Stimulated activated naive CD4-positive, alpha-beta T cell treated with Interleukin-2 at 50 U/mL for 16 hours (primary cell): Measurements from ENCODE around the gene ZNF837.
"Not testable (repeated sequence)": the region's sequence is repeated elsewhere in the genome, so short reads cannot be mapped to it uniquely, and the experiment has no call there.

ENCODE experiments used
- DNase-seq: peaks from one replicate; lab custom pipeline; 2025; lab: John Stamatoyannopoulos, UW

Gene ZNF837

DNA sequence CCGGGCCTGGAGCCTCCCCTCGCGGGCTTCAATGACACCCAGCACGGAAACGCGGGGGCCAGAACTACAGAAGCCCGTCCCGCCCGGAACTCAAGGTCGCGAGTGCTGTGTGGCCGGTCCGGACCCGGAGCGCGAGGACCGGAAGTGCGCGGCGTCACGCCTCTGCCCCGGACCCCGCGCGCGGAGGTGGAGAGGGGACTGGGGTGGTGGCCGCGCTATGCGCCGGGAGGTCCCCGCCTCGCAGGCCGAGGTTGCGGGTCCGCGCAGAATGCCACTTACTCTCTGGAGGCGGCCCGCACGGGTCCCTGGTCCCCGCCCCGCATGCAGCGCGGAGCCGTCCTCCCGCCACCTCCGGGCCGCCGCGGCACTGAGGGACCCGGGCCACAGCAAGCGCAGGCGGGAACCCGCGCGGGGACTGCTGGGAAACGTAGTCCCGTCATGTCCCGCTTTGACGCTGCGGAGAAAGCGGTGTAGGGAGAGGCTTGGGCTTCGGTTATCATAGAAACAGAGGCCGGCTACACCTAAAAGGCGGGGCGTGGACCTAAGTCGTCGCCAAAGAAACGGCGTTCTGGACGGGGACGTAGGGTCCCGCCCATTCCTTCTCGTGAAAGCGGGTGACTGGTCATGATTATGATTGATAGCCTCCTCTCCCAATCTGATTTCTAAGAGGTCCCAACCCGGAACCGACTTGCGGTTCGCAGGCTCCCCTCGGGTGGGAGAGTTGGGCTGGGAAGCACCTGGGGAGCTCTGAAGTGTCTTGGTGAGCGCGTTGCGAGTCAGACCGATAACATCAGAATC is at the start of gene ZNF837:
ZNF837 (minus strand) TSS at position 369 of the 798 bp plus-strand sequence. CDS start 11,698 bp downstream, outside the sequence.
- DNase-seq, result peak; percentile 98

- no peak for DNase-seq
Observed at GRCh38 chr19:58429745-58430144, 48.9 kb upstream of the ZNF837 start.

DNA sequence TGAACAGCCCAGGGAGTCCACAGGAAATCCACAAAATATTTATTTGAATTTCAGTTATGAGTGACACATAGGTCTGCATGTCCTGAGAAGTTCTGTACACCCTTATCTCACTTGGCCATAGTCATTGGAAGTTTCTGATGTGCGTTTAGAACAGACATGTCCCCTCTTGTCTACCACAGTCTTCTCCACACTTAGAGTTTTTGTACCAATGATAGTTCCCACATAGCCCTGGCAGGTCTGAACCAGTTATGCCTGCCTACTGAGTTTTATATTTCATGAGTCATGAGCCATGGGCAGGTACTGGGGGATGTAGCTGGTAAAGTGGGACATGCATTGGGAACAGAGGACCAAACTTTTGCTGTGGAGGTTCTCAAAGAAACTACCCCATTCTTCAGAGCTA is 47.8 kb upstream of the ZNF837 start:
- DNase-seq, result no peak

DNA sequence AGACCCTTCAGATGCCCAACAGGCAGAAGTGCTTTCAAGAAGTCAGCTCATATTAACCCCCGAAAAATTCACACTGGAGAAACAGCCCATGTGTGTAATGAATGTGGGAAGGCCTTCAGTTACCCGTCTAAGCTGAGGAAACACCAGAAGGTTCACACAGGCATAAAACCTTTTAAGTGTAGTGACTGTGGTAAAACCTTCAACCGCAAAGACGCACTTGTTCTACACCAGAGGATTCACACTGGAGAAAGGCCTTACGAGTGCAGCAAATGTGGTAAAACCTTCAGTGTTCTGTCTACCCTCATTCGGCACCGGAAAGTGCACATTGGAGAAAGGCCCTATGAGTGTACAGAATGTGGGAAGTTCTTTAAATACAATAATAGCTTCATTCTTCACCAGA is 36.2 kb upstream of the ZNF837 start:
- DNase-seq, result no peak

DNA sequence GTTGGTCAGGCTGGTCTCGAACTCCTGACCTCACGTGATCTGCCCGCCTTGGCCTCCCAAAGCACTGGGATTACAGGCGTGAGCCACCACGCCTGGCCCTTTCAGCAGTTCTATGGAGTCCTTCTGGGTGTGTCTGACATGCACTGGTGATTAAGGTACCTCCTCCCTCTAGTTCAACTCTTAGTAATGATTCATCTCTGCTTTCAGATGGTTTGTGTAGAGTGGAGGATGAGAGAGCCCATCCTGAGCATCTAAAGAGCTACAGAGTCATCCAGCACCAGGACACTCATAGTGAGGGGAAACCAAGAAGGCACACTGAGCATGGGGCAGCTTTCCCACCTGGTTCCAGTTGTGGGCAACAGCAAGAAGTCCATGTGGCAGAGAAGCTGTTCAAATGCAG is 35.8 kb upstream of the ZNF837 start:
- DNase-seq, result no peak

- DNase-seq, result no peak
Observed at GRCh38 chr19:58409010-58409790, 28.4 kb upstream of the ZNF837 start.

GRCh38 chr19:58408152-58409009 is 27.6 kb upstream of the ZNF837 start, which contains the start of gene ZNF584:
Gene ZNF584, plus strand, starts transcription at chr19:58408649. Its CDS starts 499 bp downstream, at chr19:58409148.
- DNase-seq, result peak; percentile 94

DNA sequence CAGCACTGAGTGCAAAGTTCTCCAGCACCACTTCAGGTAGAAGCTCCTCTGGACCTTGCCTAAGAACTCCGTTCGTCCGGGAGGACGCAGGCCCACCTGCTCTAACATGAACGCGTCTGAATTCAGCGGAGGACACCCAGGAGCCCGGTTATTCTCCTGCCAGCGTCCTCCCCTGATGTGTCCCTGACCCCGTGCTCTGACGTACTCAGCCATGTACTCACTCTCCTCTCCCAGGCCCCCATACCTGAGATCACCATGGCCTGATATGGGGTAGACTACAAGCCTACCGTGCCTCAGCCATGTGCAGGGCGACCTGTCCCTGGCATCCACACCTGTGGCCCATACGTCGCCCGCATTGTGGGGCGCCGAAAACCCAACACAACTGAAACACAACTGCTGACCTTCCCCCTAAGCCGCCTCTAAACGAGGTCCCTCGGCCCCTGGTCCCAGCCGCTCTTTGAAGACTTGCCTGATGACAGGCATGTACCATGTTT is 26.9 kb upstream of the ZNF837 start:
- no peak for DNase-seq

GRCh38 chr19:58406818-58407657 is 26.2 kb upstream of the ZNF837 start:
- no peak for DNase-seq

DNA sequence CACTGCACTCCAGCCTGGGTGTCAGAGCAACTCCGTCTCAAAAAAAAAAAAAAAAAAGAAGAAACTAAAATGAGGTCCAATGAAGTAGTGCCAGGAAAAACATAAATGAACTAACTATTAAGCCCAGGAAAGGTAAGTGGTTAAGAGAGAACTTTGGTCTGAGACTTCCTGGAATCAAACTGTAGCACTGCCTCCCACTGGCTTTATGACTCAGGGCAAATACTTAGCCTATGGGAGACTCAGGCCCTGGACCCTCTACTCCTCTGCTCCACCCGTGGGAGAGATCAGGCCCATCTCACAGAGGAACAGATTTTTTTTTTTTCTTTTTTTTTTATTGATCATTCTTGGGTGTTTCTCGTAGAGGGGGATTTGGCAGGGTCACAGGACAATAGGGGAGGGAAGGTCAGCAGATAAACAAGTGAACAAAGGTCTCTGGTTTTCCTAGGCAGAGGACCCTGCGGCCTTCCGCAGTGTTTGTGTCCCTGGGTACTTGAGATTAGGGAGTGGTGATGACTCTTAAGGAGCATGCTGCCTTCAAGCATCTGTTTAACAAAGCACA is 23.2 kb upstream of the ZNF837 start:
- DNase-seq, result not testable (repeated sequence)

DNA sequence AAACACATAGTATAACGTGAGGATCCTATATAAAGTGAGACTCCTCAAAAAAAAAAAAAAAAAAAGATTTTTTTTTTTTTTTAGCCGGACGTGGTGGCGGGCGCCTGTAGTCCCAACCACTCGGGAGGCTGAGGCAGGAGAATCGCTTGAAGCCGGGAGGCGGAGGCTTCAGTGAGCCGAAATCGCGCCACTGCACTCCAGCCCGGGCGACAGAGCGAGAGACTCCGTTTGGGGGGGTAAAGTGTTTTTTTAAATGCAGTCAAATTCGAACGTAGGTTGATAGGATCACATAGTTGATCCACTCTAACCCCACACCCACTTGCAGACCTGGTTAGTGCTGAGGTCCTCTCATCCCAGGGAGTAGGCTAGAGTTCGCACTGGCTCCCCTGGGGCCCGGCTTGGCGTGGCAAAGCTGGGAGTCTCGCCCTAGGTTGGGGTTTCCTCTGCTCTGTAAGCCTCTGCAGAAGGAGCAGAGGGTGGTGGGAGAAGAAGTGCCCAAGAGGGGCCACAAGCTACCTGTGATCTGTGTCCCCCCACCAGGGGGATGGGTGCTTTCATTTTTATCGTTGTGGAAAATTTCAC is 21.1 kb upstream of the ZNF837 start:
- DNase-seq, result no peak

DNA sequence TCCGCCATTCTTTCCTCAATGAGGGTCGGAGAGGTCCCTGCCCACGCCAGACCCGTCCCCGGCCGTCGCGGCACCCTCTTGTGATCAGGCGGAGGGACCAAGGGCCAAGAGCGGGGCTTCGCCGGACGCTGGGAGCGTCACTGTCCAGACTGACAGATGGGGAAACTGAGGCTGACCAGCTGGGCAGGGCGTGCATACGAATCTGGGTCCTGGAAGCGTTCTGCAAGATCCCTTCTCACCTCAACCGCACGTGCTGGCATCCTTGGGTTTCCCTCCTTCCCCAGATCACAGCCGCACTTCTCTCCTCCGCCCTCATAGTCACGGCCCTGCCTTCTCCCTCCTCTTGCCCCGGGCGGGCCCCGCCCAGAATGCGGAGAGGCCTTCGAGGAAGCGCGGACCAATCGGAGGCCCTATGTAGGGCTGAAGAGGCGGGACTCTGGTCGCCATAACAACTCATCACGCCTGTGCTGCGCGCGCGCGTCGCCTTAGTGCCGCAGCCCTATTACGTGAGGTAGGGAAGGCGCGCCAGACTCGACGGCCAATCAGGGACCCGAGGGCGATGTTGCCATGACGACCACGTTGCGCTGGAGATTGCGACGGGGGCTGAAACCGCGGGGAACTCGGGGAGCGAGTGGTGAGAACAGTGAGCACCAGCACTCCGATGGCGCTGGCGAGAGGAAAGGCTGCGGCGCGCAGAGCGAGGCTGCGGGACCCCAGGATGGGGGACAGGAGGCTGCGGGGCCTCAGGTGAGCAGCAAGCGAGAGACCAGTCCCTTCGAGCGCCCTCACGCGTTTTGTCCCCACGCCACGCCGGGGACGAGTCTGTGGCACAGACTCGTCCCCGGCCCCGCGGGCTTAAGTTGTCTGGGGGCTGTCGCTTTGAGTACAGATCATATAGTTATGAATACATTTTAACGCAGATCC is 20.3 kb upstream of the ZNF837 start:
- peak; percentile 99 for DNase-seq

- DNase-seq, result no peak
Observed at GRCh38 chr19:58400316-58400915, 19.6 kb upstream of the ZNF837 start.

GRCh38 chr19:58399903-58400302 is 19.1 kb upstream of the ZNF837 start:
- no peak for DNase-seq

DNA sequence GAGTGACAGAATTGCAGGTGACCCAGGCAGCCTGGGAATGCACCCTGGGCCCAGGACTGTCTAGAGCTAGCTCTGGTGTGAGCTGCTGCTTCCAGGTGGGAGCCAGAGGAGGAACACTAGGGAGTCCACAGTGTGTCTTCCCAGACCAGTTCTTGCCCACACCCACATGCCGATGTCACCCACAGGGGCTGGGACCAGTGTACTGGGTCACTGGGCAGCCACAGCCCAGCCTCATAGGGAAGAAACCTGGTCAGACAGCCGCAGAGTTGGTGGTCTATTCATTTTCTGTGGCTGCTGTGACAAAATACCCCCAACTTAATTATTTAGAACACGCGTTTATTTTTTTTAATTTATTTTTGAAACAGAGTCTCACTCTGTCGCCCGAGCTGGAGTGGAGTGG is 17.7 kb upstream of the ZNF837 start:
- DNase-seq, result no peak

GRCh38 chr19:58398087-58398486 is 17.3 kb upstream of the ZNF837 start:
- no peak for DNase-seq

DNA sequence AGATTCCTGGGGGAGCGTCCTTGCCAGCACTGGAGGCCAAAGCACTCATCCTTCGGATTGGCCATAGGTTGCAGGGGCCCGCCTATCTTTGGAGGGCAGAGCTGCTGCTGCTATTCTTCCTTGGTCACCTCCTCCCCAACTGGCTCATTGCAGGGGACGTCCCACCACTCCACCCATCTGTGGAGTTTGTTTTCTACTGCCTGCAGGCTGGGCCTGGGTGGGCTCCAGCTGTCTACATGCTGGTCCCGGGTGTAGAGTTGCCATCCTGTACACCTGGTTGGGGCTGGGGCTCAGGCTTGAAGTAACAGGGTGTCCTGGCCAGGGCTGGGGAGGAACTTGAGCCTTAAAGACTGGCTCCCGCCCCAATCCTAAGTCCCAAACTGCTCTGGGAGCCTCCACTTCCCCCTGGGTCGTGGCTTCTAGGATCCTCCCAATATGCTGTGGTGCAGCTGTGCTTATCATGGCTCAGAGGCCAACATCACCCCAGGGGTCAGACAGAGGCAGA is 16.8 kb upstream of the ZNF837 start:
- DNase-seq, result no peak

DNA sequence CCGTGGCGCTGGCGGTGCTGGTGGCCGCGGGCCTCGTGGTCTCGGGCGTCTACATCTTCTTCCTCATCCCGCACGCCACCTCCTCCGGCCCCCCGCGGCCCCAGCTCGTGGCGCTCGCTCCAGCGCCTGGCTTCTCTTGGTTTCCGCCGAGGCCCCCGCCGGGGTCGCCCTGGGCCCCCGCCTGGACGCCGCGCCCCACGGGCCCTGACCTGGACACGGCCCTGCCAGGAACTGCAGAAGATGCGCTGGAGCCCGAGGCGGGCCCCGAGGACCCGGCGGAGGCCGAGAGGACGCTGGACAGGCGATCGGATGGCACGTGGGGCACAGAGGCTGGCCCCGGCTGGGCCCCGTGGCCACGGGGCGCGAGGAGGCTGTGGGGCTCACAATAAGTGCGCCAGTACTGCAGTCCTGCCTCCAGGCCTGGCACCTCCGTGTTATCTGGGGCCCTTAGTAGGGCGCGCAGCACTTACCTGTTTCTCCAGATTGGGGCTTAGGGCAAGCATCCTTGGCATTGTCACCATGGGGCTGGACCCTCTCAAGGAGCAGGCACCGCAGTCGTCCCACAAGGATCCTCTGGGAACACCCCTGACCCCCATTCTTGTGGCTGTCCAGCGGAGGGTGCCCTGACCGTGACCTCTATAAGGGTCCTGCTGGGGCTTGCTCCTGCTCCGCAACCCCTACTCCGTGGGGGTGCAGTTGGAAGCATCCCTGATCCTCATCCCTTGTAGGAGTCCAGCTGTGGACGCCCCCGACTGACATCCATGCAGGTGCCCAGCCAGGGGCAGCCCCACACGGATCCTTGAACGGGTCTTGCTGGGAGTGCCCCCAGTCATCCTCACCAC is 16.1 kb upstream of the ZNF837 start:
- no peak for DNase-seq
